Superior temporal gyrus (tissue), 1 donor: ENCODE measurements around the gene PKDREJ.

Experiments
- DNase-seq: peaks from one replicate; pipeline ENCODE4 v3.0.0-alpha.2; 2016; ENCODE audit errors: extremely low spot score

The PKDREJ gene

GRCh38 chr22:46234969-46235368, 28.2 kb downstream of the PKDREJ start:
- DNase-seq, result no peak

DNA sequence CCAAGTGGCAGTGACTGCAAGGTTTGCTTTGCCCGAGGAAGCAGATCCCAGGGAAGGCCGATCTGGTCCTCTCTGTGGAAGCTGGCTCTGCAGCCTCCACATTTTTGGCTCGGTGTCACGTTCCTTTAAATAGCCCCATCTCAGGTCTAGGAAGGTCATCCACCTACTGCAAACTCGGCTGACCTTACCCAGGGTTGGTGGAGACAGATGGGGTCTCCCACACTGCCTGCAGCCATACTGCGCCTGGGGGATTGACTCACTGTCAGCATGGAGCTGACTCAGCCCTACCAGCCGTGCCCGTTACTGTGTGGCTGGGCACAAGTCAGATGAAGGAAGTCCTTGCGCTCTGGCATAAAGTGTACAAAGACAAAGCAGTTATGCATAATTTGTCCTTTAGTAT, 29.9 kb downstream of the PKDREJ start:
- peak; percentile 75 for DNase-seq

DNA sequence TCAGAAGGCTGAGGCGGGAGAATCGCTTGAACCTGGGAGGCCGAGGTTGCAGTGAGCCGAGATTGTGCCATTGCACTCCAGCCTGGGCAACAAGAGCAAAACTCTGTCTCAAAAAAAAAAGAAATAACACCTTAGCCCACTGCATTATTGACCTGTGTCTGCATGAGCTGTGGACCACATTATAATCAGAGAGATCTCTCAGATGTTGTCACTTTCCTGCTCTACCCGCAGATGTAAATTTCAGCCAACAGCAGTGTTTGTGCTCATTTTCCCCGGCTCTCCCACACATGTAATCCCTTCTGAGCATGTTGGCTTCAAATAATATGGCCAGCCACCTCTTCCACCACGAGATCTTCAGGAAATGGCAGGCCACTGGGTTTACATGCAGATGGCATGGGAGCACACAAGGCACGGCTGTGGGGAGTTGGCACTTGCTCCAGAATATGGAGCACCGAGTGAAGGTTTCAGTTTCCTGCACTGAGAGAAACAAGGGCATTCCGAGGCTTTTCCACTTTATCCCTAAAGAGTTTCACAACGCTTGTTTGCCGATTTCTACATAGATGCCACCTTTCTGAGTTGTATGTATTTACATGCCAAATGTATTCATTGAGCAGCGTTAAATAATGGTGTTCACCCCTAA, 32.8 kb downstream of the PKDREJ start:
- DNase-seq, result no peak

DNA sequence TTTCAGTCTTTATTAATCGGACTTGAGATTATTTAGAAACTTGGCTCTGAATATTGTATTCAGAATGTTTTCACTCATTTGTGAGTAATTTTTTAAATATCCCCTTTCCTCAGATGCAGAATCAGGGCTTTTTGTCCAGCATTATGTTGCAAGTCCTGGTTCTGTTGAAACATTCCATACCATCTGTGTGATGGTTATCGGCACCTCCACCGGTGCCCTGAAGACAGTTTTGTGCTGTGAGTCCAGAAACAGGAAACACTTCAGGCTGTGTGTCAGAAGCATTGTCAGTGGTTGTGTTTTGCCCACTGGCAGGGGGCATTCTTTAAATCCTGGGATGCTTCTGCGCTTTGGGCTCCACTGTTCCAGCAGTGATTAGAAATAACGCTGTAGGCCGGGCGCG, 33.4 kb downstream of the PKDREJ start:
- DNase-seq, result no peak

DNA sequence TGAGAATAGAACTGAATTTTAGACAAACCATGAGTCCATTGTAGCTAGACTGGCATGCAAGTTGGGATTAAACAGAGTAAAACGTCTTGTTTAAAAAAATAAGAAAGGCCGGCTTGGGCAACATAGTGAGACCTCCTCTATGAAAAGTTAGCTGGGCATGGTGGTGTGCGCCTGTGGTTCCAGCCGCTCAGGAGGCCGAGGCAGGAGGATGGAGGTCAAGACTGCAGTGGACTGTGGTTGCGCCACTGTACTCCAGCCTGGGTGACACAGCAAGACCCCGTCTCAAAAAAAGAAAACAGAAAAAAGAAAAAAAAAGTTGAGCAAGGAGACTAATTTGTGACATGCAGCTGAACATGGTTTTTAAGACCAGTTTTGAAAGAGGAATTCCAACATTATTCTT, 36.6 kb downstream of the PKDREJ start:
- no peak for DNase-seq

- no peak for DNase-seq
Observed at GRCh38 chr22:46225631-46226030, 37.5 kb downstream of the PKDREJ start.

- no peak for DNase-seq
Observed at GRCh38 chr22:46224898-46225290, 38.2 kb downstream of the PKDREJ start.

GRCh38 chr22:46224044-46224897, 38.9 kb downstream of the PKDREJ start:
- no peak for DNase-seq

DNA sequence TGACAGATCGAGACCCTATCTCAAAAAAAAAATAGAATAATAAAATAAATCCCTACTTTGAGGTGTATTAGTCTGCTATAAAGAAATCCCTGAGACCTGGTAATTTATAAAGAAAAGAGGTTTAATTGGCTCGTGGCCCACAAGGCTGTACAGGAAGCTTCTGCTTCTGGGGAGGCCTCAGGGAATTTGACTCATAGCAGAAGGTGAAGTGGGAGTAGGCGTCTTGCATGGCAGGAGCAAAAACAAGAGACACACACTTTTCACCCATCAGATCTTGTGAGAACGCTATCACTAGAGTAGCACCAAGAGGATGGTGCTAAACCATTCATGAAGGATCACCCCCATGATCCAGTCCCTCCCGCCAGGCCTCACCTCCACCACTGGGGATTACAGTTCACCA, 42.2 kb downstream of the PKDREJ start:
- DNase-seq, result no peak

DNA sequence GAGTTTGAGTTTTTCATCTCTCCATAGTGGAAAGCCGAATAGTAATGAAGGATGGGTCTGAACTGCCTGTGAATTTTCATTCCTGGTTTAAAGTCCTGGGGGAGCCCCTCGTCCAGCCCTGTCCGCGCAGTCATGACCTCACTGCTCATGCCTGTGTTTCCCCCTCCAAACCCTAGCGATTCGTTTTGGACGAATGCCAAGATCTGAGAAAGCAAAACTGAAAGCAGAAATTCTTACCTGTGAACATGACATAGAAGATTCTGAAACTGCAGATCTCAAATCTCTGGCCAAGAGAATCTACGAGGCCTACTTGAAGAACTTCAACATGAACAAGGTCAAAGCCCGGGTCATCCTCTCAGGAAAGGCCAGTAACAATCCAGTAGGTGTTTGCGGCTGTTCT, 43.5 kb downstream of the PKDREJ start:
- DNase-seq, result no peak

GRCh38 chr22:46214616-46215015, 48.5 kb downstream of the PKDREJ start:
- DNase-seq, result no peak

DNA sequence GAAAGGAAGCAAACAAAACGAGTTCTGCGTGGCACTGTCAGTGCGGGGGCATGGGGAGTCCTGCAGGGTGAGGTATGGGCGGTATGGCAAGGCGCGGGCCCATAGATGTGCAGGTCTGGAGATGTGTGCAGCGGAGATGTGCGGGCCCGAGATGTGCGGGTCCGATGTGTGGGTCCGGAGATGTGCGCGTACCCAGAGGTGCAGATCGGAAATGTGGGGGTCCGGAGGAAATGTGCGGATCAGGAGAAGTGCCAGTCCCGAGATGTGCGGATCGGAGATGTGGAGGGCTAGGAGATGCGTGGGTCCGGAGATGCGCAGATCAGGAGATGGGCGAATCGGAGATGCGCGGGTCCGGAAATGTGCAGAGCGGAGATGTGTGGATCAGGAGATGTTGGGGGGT, 49.0 kb downstream of the PKDREJ start:
- DNase-seq, result no peak

- no peak for DNase-seq
Observed at GRCh38 chr22:46213052-46213451, 50.1 kb downstream of the PKDREJ start.

- no peak for DNase-seq
Observed at GRCh38 chr22:46212195-46212594, 50.9 kb downstream of the PKDREJ start.

DNA sequence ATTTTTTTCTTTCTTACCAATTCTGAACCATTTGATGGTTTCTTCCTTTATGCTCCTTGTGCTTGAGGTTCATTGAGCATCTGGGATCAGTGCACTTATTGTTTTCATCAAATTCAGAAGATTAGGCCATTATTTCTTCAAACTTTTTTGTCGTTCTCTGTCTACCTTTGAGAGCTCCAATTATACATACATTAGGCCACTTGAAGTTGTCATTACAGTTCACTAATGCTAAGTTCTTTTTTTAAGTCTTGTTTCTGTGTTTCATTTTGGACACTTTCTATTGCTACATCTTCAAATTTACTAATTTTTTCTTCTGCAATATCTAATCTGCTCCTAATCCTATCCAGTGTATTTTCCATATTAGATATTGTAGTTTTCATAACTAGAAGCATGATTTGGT, 53.9 kb downstream of the PKDREJ start:
- DNase-seq, result no peak
